GM18858 (cell line): ENCODE measurements around the gene LAMB4.

Experiments
- ATAC-seq: cut with Tn5 transposase; IDR thresholded peaks from one replicate; pipeline ENCODE4 v1.9.1; 2021; ENCODE audit not compliant: unreplicated experiment

LAMB4 gene

GRCh38 chr7:108018668-108019067 lies 111.5 kb downstream of the LAMB4 start:
- no peak for ATAC-seq

- ATAC-seq: no peak
These were observed 112.4 kb downstream of the LAMB4 start for GRCh38 chr7:108017776-108018151.

- no peak for ATAC-seq
These were observed 113.1 kb downstream of the LAMB4 start for GRCh38 chr7:108016841-108017775.

- ATAC-seq: no peak
These were observed 114.4 kb downstream of the LAMB4 start for GRCh38 chr7:108015740-108016139.

GRCh38 chr7:108014747-108015682 lies 115.1 kb downstream of the LAMB4 start:
- no peak for ATAC-seq

- no peak for ATAC-seq
These were observed 115.9 kb downstream of the LAMB4 start for GRCh38 chr7:108014215-108014614.

- no peak for ATAC-seq
These were observed 117.4 kb downstream of the LAMB4 start for GRCh38 chr7:108012499-108013430.

GRCh38 chr7:108010377-108010776 lies 119.8 kb downstream of the LAMB4 start:
- no peak for ATAC-seq

GRCh38 chr7:108009873-108010272 lies 120.3 kb downstream of the LAMB4 start:
- ATAC-seq: no peak

- ATAC-seq: no peak
These were observed 121.3 kb downstream of the LAMB4 start for GRCh38 chr7:108008827-108009226.

GRCh38 chr7:108008240-108008639 lies 121.9 kb downstream of the LAMB4 start:
- ATAC-seq: no peak

- ATAC-seq: no peak
These were observed 122.4 kb downstream of the LAMB4 start for GRCh38 chr7:108007762-108008161.

- ATAC-seq: no peak
These were observed 122.9 kb downstream of the LAMB4 start for GRCh38 chr7:108007261-108007660.

- no peak for ATAC-seq
These were observed 125.7 kb downstream of the LAMB4 start for GRCh38 chr7:108004220-108005142.

GRCh38 chr7:108003599-108003935 lies 126.6 kb downstream of the LAMB4 start:
- ATAC-seq: no peak

GRCh38 chr7:108002726-108003598 lies 127.2 kb downstream of the LAMB4 start, which contains the start of gene LAMB1:
Gene LAMB1, minus strand, starts transcription at chr7:108003161. Its CDS starts 276 bp downstream, at chr7:108002885.
- no peak for ATAC-seq

GRCh38 chr7:108001764-108002725 lies 128.1 kb downstream of the LAMB4 start:
- no peak for ATAC-seq
